GM21390 (cell line): ENCODE results near the gene SYNGAP1.

ENCODE experiments used
- ATAC-seq: cut with Tn5 transposase; IDR thresholded peaks from one replicate; pipeline ENCODE4 v1.9.1; 2021; ENCODE audit not compliant: unreplicated experiment

Gene SYNGAP1

DNA sequence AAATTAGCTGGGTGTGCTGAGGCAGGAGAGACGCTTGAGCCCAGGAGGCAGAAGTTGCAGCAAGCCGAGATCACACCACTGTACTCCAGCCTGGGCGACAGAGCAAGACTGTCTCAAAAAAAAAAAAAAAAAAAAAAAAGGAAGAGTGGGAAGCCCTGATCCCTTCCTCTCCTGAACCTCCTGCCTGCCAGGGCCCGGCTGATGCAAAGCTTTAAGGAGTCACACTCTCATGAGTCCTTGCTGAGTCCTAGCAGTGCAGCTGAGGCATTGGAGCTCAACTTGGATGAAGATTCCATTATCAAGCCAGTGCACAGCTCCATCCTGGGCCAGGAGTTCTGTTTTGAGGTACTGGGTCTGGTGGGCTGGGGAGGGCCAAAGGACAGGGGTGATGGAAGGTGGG is 15.1 kb downstream of the SYNGAP1 start:
- ATAC-seq: no peak

DNA sequence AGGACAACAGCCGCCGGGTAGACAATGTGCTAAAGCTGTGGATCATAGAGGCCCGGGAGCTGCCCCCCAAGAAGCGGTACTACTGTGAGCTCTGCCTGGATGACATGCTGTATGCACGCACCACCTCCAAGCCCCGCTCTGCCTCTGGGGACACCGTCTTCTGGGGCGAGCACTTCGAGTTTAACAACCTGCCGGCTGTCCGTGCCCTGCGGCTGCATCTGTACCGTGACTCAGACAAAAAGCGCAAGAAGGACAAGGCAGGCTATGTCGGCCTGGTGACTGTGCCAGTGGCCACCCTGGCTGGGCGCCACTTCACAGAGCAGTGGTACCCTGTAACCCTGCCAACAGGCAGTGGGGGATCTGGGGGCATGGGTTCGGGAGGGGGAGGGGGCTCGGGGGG is 17.8 kb downstream of the SYNGAP1 start:
- ATAC-seq: no peak

- ATAC-seq: no peak
Observed at GRCh38 chr6:33438978-33439594, 19.2 kb downstream of the SYNGAP1 start.

- no peak for ATAC-seq
Observed at GRCh38 chr6:33439956-33440648, 20.2 kb downstream of the SYNGAP1 start.

DNA sequence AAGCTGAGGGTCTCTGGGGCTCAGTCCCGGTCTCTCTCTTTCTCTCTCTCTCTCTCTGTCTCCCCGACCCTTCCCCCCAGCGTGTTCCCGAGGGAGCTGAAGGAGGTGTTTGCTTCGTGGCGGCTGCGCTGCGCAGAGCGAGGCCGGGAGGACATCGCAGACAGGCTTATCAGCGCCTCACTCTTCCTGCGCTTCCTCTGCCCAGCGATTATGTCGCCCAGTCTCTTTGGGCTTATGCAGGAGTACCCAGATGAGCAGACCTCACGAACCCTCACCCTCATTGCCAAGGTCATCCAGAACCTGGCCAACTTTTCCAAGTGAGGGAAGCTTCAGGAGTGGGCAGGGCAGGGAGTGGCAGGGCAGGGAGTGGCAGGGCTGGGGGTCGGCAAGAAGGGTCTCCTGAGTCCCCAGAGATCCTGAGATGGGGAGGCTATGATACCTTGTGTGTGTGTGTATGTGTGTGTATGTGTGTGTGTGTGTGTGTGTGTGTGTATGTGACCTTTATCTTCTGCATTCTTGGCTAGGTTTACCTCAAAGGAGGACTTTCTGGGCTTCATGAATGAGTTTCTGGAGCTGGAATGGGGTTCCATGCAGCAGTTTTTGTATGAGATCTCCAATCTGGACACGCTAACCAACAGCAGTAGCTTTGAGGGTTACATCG is 20.9 kb downstream of the SYNGAP1 start:
- no peak for ATAC-seq

- no peak for ATAC-seq
Observed at GRCh38 chr6:33441457-33441856, 21.6 kb downstream of the SYNGAP1 start.

DNA sequence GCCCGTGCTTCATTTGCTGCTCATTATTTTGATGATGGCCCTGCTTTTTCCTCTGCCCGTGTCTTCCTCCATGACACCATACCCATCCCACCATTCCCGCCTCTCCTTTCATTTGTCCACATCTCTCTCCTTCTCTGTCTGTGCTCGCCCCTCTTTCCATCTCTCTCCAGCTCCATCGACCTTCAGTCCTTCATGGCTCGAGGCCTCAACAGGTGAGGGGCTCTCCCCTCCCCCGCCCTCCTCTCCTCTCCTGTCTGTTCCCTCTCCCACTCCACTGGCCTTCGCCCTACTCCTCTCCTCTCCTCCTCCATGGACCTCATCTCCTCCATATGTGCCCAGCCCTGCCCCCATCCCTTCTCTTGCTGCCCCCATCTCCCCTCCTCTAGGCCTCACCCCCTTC is 22.4 kb downstream of the SYNGAP1 start:
- no peak for ATAC-seq

GRCh38 chr6:33443025-33443424 is 23.2 kb downstream of the SYNGAP1 start:
- ATAC-seq: no peak

GRCh38 chr6:33443619-33444504 is 24.0 kb downstream of the SYNGAP1 start:
- ATAC-seq: no peak

- ATAC-seq: no peak
Observed at GRCh38 chr6:33445119-33445603, 25.3 kb downstream of the SYNGAP1 start.

GRCh38 chr6:33446356-33446755 is 26.5 kb downstream of the SYNGAP1 start:
- ATAC-seq: no peak

DNA sequence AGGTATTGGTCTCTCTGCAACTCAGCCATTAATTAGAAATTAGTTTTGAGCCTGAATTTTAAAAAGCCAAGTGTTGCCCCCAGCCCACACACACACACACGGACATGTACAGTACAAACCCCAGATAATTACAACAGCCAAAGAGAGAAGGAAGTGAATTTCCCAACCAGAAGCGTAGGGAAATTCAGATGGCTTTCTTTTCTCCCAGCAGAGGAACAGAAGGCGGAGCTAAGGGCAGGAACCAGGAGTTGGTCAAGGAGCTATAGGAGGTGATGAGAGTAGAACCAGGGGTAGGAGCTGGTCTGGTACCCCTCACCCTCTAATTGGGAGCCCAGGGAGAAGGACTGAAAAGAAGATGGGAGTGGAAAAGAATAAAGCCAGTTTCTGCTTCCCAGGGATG is 30.6 kb downstream of the SYNGAP1 start:
- no peak for ATAC-seq

GRCh38 chr6:33451606-33452005 is 31.7 kb downstream of the SYNGAP1 start:
- no peak for ATAC-seq

- no peak for ATAC-seq
Observed at GRCh38 chr6:33452496-33452895, 32.6 kb downstream of the SYNGAP1 start.

DNA sequence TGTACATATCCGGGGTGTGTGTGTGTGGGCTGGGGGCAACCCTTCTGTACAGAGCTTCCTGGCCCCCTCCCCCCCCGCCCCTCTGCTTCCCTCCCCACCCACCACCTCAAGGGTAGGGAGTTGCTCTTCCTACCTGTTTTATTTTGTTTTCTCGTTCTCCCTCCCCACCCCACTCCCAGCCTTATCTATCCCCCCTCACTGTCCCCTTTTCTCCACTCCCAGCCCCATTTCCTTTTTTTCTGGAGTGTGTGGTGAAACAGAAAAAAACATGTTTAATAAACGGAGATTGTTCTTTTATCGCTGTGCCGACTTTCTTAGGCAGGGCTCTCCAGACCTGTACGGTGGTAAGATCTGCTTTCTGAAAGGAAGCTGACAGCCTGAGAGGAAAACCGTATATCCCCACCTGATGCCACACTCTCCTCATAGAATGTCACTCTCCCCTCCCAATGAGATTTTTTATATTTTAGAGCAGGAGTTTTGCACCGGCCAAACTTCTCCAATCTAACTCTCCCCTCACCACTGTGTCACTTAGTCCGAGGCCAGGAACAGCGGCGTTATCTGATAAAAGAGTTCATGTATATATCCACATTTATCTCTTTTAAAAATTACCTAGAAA is 33.6 kb downstream of the SYNGAP1 start:
- no peak for ATAC-seq

DNA sequence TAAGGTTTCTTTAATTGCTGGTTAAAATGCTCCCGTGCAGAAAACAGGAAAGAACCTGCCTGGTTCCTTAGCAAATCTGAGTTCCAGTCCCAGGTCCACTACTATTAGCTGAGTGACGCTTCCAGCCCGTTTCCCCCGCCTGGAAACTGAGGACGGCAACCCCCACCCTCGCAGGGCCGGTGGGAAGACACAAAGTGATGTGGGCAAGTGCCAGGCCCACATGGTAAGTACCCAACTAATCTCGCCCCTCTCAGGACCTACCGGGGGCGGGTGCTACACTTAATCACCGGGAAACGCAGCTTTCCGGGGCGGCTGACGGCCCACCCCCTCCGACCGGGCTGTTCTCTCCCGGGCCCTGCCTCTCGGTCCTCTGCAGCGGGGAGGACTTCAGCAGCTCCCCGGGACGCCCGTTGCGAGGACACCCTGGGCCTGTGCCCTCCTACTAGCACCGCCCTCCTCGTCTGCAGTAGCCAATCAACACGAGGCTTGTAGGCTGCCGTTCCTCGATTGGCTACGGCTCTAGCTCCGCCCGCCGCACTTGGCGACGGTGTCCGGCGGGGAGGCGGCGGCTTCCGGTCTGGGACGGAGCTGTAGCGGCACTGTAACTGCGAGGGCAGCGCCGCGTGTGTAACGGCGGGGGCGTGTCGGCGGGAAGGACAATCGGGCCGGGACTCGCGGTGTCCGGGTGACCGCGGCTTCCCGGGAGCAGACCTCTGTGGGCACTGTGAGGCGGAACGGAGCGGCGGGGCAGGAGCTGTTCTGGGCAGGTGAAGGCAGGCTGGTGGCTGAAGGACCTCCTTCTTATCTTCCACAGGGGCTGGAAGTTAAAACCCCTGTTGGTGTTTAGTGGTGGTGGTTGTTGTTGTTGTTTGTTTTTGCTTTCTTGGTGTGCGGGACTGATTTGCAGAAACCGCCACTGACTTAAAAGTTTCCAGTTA is 34.4 kb downstream of the SYNGAP1 start, which contains the start of gene ZBTB9:
TSS of gene ZBTB9 (plus strand) at position 568 of the 938 bp plus-strand sequence. CDS start 525 bp downstream, outside the sequence.
- ATAC-seq: peak; percentile 96

DNA sequence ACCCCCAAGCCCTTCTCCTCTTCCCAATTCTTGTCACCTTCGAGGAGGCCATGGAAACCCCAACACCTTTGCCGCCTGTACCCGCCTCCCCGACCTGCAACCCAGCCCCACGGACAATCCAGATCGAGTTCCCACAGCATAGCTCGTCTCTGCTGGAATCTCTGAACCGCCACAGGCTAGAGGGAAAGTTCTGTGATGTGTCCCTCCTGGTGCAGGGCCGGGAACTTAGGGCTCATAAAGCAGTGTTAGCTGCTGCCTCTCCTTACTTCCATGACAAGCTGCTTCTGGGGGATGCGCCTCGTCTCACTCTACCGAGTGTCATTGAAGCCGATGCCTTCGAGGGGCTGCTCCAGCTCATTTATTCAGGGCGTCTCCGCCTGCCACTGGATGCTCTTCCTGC is 35.2 kb downstream of the SYNGAP1 start:
- no peak for ATAC-seq

DNA sequence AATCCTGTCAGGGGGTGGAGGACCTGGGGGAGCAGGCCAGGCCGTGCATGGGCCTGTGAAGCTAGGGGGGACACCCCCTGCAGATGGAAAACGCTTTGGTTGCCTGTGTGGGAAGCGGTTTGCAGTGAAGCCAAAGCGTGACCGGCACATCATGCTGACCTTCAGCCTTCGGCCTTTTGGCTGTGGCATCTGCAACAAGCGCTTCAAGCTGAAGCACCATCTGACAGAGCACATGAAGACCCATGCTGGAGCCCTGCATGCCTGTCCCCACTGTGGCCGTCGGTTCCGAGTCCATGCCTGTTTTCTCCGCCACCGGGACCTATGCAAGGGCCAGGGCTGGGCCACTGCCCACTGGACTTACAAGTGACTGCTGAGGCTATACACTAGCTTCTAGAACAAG is 36.3 kb downstream of the SYNGAP1 start:
- ATAC-seq: no peak

DNA sequence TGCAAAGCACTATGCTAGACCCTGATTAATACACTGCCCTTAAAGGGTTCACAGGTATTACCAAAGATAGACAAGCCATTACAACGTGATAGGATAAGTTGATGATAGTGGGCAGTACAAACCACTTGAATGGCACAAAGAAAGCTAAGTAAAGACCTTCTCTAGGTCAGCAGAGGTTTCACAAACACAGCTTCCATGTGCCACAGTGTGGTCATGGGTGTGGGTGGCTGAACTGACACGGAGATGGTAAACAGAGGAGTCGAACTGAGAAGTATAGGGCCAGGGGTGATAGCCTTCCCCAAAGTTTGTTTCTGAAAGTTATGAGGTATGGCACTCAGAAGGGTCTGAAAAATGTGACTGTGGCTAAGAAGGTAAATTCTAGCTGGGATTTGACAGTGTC is 38.8 kb downstream of the SYNGAP1 start:
- ATAC-seq: no peak

DNA sequence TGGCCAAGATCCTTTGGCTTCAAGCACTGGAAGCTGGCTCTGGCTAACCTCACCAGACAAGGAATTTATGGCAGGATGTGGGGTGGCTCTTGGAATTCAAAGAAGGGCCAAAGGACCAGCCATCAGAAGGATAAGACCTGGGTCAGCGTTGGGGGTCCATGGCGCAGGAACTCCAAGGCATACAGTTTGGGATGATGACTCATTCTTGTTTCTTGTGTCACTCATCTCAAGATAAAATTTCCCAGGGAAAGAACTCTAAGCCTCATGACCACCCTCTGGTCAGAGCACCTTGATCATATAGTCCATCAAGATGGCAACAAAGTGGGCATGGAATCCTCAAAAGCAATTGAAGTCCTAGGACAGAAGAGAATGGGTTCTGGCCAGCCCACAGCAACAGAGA is 39.4 kb downstream of the SYNGAP1 start:
- ATAC-seq: no peak
